ENCODE data around the gene EXT2.

EXT2 gene

GRCh38 chr11:44269369-44270351 lies 174.2 kb downstream of the EXT2 start:
- no peak for DNase-seq

- DNase-seq: no peak
These were observed 175.2 kb downstream of the EXT2 start for GRCh38 chr11:44270403-44271273.

GRCh38 chr11:44271286-44271685 lies 175.8 kb downstream of the EXT2 start:
- DNase-seq: no peak

DNA sequence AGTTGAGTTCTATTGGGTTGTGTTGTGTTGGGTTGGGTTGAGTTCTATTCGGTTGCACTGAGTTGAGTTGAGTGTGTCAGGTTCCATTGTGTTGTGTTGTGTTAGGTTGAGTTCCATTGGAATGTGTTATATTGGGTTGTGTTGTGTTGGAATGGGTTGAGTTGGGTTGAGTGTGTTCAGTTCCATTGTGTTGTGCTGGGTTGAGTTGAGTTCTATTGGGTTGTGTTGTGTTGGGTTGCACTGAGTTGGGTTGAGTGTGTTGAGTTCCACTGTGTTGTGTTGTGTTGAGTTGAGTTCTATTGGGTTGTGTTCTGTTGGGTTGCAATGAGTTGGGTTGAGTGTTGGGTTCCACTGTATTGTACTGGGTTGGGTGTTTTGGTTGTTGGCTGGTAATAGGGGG lies 178.9 kb downstream of the EXT2 start:
- DNase-seq: no peak

GRCh38 chr11:44275241-44275640 lies 179.8 kb downstream of the EXT2 start:
- DNase-seq: no peak

DNA sequence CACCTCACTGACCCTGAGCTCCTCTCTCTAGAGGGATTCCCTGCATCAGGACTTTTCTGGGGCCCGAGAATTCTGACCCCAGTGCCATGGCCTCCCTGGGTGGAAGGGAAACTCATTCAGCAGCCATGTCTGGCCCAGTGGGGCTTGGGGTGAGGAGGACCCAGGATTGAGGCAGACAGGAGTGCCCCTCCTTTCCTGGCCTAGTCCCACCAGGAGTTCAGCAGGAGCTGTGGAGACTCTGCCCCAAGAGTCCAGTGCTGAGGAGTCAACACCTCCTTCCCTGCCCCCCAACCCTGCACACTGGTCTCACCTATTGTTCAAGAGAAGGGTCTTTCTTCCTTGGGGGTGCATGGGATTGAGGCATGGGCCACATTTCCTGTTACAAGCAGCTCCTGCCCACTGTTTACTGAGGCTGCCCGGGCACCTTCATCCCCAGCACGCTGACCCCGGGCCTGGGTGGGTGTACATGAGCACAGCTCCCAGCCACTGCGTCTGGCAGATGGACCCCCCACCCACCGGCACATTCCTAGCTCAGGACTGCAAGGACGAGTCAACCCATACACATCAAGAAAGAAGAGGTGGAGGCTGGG lies 180.6 kb downstream of the EXT2 start:
- no peak for DNase-seq

DNA sequence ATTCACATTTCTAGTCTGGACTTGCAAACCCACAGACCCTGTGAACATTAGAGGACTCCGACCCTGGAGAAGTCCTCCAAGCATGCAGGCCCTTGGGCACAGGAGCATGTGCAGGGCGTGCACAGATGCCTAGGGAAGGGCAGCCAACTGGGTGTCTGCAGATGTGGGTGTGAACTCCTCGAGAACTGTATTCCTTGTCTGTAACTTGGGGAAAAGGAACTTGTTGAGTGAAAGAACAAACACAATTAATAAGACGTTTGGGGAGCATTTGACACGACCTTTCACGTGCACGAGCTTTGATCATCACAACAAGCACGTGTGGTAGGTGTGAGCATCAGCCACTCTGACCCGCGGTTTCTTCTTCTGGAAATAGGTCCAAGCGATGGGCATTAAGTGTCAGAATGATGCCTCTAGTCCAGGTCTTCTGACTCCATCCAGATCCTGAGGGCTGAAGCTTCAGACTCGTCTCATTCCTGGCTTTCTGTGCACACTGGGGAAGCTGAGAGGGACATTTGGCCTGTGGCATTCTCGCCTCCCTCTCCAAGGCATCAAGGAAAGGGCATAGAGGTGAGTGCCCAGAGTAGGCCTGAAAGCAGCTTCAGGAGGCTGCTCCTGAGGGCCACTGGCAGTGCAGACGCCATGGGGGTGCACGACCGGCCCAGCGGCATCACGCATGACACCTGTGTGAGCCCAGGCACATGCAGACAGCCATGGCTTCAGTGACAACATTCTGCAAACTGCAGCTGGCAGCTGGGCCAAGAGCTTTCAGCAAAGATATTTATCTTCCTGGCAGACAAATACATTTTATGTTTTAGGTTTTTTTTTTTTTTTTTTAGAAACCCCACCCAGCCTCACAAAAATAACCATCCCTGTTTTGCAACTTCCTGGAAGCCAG lies 182.0 kb downstream of the EXT2 start:
- no peak for DNase-seq

DNA sequence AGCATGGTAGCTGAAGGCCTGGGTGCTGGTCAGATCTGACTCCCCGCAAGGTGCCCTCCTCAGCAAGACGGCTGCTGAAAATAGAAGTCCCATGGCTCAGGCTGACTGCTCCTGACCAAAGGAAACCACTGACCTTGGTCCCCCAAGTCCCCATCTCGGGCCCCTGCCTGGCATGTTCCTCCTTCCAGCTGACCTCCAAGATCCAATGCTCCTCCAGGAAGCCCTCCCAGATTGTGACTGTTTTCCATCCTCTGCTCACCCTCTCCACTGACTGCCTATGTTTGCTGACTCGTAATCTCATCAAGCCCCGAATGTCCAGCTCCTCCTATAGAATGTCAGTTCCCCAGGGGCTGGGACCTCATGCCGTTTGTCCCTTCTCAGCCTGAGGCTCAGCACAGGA lies 184.0 kb downstream of the EXT2 start:
- DNase-seq: no peak

DNA sequence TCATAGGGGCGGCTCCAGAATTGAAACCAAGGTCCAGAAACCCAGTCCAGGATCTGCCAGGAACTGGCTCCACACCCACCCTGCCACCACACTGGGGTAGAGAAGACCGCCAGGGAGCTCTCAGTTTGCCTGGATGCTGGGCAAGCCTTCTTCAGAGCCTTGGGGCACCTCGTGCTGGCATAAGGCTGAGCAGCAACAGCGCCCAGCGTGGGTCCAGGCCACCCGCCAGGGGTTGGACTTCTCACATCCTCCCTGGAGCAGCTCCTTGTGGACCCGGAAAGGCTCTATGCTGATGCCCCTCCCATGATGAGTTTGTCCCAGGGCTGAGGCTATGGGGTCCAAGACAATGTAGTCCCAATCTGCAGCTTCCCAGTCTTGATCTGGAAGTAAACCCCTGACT lies 184.8 kb downstream of the EXT2 start:
- no peak for DNase-seq

- DNase-seq: no peak
These were observed 185.7 kb downstream of the EXT2 start for GRCh38 chr11:44281151-44281550.

DNA sequence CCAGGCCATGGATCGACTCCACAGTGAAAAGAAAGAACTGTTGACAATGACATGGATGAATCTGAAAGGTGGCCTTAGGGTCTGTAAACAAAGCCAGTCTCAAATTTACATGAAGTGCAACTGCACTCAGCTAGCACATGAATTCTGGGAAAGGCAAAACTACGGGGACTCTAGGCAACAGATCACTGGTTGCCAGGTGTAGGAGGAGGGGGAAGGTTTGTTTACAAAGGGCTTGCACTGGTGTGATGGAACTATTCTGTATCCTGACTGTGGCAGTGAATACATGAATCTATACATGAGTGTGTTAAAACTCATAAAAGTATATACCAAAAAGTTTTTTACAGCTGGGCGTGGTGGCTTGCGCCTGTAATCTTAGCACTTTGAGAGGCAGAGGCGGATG lies 187.1 kb downstream of the EXT2 start:
- DNase-seq: no peak

- no peak for DNase-seq
These were observed 190.3 kb downstream of the EXT2 start for GRCh38 chr11:44285756-44286155.

DNA sequence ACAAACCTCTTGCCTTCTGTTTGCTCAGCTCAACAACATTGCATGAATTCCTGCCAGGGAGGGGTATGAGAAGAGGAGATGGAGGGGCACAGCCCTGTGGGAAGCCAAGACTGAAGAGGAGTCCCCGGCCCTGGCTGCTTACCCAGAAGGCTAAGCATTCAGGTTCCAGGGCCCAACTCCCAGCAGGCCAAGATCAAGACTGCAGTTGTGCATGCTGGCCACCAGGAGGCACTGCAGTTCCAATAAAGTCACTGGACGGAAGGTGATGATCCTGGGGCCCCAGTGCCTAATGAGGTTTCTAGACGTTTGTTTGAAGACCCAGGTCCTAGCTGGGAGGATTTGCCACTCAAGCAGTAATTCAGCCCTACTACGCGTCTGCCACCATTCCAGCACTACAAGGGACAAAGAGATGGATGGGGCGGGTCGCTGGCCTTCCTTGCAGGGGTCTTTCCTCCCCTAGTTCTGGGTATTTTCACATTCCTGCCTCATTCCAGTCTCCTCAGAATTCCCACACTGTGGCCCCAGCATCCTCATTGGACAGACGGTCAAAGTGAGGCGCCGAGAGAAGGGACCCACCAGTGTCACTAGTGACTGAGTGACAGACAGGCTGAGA lies 190.9 kb downstream of the EXT2 start:
- peak; percentile 78 for DNase-seq

- DNase-seq: no peak
These were observed 191.4 kb downstream of the EXT2 start for GRCh38 chr11:44286911-44287310.

DNA sequence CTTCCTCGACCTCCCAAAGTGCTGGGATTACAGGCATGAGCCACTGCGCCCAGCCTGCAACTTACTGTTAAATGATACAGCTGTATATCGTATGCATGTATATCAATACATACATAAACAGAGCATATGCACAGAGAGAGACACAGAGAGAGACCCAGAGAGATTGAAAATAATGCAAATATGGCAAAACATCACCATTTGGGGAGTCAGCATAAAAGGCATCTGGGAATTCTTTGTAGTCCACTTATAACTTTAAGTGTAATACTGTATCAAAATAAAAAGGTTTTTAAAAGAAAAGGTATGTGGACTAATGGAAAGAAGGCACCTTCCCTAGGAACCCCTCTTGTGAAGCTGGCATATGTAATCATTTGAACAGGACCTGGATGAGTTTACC lies 192.7 kb downstream of the EXT2 start:
- DNase-seq: no peak

DNA sequence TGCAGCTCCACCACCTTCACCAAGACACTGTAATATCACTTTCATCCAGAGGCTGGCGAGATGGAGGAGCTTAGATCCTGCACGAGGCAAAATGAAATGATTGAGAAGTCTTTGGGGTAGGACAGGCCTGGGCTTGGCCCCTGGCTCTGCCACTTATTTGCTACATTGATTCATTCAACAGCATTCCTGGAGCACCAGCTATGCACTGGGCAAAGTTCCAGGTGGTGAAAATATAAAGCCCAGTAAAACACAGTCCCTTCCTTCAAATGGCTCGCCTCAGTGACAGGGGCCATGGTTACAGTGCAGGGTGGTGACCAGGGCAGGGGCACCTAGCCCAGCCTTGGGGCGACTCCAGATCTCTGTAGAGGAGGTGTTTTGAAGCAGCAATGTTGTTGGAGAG lies 194.7 kb downstream of the EXT2 start:
- no peak for DNase-seq
